T-helper 2 cell treated with Interferon-gamma antibody and Interleukin-4, amounts not matched to agents 100 ng/mL and 5 ng/mL, for 36 hours (primary cell): ENCODE results near the gene MINPP1. TPM values are rescaled to one million over a fixed set of nuclear protein-coding genes. Genes with fewer than 3 reads are reported as not detected.
"Not testable (repeated sequence)": the region's sequence is repeated elsewhere in the genome, so short reads cannot be mapped to it uniquely, and the experiment has no call there.

ENCODE experiments used
- intact Hi-C: fragments of 100-400 bp; cut with micrococcal nuclease; formaldehyde crosslinking; loops from one replicate; pipeline ENCODE4 v1.15.1; 2023
- total RNA-seq: library from RNA; stranded (reverse); gene quantifications from 2 replicates; pipeline ENCODE4 v1.2.3, GENCODE V29; 2022

MINPP1 gene
- total RNA-seq, 1 donor from 2014 or later = 8.0 TPM

DNA sequence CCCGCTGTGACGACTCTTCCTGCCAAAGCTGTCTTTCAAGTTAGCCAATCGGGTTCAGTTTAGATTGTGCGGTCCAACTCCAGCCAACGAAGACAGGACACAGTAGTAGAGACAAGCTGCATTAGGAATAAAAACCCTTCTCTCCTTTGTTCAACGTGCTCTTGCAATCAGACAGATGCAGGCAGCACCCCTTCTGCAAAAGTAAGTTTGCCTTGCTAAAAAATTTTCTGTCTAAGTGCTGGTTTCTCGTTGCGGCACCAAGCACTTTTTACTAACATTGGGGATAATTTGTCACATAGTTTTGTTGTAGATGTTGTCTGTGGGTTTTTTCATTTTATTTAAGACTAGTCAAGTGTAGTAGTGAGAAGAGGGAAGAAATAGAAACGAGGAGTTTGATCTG lies 58.1 kb downstream of the MINPP1 start:
- intact Hi-C loops = no loop called here

DNA sequence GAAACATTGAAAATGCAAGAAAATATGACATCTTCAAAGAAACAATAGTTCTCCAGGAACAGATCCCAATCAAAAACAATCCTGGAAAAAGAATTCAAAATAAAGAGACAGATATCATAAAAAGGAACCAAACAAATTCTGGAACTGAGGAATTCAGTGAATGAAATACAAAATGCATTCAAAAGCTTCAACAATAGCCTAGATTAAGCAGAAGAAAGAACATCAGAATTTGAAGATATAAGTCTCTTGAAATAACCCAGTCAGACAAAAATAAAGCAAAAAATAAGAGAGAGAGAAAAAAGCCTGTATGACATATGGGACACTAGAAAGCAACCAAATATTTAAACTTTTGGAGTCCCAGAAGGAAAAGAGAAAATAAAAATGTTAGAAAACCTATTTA lies 60.3 kb downstream of the MINPP1 start:
- intact Hi-C loops = no loop called here

DNA sequence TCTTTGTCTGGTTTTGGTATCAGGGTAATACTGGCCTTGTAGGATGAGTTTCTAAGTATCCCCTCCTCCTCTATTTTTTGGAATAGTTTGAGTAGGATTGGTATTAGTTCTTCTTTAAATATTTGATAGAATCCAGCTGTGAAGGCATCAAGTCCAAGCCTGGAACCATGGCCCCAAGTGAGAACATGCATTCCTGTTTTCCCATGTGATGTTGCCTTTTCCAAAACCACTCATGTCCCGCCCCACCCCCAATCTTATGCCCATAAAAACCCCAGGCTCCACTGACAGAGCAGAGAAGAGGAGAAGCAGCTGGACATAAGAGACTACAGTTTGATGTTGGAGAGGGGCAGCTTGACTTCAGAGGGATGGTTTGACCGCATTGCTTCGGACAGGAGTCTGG lies 71.2 kb downstream of the MINPP1 start:
- intact Hi-C loops = no loop called here

DNA sequence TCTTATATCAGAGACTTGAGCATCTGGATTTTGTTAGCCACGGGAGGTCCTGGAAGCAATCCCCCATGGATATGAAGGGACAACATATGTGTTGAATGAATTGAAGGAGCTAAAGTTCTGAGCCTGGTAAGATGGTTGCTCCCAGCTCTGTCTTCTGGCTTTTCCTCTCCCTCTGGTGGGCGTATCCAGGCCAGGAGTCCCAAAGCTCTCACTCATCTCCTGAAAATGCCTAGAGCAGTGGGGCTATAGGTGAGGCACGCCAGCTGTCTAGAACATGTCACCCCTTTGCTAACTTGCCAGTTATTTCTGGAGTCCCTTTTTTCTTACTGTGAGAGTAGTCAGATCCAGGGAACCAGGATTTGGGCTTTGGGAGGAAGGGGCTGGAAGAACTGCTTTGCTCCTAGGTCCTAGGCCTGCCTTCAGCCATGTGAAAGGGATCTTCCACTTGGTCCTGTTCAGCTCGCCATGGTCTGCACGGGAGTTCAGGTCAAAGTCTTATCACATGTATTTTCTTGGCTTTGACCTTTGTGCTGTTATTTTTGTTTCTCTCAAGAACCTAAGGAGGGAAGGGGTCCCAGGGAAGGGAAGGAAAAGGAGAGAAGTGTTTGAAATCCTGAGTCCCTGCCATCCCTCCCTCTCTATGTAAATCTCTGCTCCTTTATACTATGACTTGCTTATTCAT lies 73.6 kb downstream of the MINPP1 start:
- intact Hi-C loops = no loop called here

DNA sequence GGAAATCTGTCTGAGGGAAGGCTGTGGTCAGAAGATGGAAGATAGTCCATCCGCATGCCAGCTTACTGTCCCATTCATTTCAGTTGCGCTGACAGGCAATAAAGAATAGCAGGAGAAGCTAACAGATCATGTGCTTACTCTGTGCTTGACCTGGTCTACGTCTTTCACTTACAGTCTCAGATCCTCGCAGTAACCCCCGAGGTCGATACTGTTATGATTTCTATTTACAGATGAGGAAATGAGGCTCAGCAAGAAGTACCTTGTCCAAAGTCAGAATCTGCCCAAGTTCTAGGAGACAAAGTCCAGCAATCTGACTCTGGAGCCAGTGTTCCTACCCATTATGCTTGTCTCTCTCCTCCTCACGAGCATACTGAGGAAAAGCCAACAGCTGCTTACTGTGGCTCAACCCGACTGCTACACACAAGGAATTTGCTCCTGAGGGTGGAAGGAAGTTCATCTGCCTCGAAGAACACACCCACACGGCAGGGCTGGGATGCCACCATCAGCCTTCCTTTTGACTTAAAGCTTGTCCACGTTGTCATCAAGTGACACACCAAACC lies 74.2 kb downstream of the MINPP1 start:
- intact Hi-C loops = no loop called here

DNA sequence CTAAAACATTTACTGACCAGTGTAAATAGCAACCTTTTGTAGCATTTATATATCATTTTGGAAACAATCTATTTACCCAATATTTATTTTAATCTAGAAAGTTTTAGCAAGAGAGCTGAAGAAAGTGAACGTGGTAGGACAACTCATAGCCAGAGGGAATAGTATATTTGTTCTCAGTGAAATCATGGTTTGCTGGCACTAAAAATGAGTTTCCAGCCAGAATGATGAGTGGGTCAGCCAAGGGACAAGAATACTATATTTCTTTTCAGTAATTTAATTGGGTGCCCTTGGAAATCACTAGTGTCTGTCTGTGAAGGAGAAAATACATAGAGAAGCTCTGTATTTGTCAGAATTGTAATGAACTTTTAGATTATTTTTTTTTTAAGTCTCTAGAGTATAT lies 74.9 kb downstream of the MINPP1 start:
- intact Hi-C loops = no loop called here

DNA sequence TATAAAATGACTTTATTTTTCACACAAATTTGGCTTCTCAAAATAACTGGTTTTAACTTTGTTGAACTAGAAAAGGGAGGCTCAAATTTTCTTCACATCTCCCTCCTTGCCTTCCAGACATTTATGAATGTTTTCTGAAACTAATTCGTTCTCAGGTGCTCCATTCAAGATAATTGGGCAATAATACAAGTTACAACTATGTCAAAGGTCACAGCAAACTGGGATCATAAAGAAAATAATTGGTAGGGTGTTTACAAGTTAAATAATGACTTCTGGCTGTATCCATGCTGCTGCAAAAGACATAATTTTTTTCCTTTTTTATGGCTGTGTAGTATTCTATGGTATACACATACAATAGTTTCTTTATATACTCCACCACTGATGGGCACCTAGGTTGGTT lies 75.3 kb downstream of the MINPP1 start:
- intact Hi-C loops = no loop called here

DNA sequence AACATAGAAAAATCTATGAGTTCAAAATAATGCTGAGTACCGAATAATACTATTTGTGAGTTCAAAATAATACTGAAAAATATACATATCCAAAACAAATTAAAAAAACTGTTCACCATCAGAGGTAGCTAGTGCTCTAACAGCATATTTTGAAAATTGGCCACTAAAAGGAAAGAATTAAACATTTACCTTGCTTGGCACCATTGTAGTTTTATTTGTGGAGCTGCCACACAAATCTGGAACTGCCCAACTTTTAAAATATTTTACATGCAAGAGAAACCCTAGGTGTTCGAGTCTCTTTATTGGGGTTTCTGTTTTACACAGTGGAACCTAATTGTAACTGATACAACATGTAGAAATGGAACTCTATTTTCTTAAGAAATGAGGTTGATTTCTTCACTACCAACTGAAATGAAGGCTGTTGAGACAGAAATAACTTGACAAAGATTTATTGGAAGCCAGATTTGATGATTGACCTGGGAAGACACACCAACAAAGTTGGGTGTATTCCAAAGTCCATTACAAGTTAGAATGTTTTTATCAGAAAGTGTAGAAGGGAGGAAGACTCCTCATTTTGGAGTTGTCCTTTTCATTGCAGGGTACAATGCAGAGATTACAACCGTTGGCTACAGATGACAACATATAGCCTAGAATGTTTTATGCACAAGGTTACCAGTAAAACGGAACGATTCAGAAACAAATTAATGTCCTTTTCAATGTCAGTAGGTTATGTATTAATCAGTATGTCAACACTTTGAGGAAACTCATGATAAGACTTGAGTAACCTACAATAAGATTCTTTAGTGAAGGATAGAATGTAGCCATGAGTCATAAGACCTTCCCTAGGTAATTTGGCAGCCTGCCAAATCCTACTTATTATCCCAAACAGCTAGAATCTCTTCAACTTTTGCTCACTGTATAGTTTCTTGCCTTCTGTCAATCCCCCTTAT lies 81.1 kb downstream of the MINPP1 start:
- intact Hi-C loops = no loop called here

DNA sequence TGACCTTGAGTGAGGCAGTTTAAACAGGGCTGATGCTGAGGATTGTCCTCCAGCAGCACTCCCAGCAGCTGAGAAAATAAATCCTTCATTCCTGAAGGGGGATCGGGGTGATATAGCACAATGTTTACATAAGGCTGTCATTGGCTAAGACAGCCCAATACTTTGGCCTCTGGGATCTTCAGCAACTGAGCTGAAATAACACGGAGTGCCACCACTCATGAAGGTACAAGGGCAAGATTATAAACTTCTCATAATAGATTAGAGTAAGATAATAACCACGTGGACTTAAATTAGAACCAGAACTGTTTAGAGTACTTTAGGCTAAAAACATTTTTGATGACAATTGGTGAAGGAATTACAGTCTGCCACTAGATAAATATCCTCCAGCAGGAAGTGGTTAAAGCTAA lies 85.0 kb downstream of the MINPP1 start:
- intact Hi-C loops = no loop called here

DNA sequence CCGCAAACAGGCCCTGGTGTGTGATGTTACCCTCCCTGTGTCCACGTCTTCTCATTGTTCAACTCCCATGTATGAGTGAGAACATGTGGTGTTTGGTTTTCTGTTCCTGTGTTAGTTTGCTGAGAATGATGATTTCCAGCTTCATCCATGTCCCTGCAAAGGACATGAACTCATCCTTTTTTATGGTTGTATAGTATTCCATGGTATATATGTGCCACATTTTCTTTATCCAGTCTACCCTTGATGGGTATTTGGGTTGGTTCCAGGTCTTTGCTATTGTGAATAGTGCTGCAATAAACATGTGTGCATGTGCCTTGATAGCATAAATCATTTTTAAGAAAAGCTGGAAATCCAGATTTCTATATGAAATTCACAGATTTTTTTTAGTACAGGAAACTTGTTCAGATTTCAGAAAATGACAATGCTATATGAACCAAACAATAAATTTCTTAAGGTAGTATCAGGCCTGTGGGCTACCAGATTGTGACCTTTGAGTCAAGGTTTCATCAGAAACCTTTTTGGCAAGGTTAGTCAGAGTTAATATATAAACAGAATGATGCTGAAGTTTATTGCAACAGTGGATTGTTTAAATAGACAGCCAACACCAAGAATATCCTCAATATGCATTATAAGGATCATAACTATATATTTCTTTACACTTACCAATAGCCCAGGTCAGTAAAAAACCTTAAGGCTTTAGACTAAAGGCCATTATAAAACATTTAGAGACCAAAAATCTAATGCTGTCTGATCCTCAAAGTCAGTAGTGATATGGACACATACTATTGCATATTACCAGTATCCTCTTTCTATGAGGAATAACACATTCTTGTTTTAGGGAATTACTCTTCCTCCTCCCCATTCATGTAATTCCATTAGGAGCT lies 86.3 kb downstream of the MINPP1 start:
- intact Hi-C loops = no loop called here

DNA sequence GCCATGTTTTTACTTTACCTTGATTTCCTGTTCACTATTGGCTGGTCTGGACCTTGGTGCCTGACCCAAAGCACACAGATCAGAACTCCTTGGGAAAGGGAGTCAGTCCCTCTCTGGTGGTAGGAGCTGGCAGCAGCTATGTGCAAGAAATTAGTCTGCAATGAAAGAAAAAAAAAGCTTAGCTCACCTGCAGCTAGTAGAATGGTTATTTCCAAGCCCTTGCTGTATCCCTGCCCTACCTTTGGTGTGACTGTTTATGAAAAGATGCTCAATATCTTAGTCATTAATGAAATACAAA lies 86.8 kb downstream of the MINPP1 start:
- intact Hi-C loops = no loop called here

DNA sequence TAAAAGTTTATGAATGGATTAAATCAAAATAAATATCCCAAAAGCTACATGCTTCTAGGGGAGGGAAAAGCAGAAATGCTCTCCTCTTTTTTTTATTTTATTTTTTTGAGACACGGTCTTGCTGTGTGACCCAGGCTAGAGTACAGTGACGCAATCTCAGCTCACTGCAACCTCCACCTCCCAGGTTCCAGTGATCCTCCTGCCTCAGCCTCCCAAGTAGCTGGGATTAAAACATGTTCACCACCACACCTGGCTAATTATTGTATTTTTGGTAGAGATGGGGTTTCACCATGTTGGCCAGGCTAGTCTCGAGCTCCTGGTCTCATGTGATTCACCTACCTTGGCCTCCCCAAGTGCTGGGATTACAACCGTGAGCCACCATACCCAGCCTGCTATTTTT lies 88.2 kb downstream of the MINPP1 start:
- intact Hi-C loops = not testable (repeated sequence)

DNA sequence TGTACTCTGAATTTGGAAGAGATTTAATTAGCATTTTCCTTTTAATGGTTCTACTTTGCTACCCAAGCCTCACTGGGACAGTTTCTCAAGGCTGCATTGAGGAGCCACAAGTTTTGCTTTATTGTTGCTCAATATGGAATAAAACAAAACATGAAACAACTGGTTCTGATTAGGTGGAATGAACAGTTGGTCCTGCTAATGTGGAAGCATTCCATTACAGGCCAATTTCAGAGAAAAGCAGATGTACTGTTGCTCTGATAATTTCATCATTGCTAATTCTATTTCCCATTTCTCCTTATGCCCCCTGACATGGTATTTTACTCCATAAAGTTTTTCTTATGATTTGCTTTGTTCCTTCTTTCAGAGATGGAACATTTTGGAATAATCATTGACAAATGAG lies 89.0 kb downstream of the MINPP1 start:
- intact Hi-C loops = no loop called here

DNA sequence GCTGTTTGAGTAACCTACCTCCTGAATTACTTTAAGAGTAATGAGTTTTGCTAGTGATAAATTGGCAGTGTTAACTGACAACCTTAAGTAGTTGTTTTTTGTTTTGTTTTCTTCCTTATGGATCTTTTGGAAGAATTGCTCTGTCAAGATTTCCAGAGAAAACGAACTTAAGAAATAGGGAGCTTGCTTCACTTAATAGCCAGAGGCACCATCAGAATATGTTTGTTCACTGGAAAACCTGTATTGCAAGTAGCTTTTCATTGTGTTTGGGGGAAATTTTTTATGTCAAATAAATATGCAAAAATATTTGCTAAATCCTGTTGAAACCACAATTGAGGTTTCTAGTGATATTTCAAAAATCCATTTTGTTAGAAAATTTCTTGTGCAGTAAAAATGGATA lies 89.5 kb downstream of the MINPP1 start:
- intact Hi-C loops = no loop called here

DNA sequence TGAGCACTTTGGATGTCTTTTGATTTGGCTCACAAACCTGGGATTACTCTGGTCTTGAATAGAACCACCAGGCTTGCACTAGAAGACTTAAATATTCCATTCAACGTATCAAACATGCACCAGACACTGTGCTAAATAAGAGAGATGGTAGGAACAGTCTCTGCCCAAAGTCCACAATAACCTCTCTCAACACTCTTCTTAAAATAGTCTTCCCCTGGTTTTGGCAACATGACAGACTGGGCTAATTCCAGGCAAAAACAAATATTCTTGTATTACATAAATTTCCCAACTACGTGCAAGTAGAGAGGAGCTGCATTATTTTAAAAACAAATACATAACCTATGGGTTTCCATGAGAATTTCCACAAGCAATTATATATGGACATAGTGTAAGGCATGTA lies 90.2 kb downstream of the MINPP1 start:
- intact Hi-C loops = no loop called here

DNA sequence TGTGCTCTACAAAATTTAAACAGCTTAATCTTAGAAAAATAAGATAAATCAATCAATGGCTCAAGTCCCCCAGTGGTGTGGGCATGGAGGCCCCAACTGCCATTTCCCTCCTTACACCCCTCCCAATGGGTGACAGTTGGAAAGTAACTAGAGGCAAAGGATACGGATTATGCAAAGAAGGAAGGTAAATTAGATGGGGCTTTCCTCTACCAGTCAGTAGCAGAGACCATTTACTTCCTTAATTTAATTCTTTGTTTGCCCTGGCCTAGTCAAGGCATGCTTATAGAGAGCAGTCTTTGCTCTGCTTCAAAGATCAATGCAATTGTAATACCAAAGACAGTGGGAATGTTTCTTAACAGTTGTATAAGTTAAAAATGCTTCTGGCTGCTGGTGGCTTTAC lies 91.7 kb downstream of the MINPP1 start:
- intact Hi-C loops = no loop called here

DNA sequence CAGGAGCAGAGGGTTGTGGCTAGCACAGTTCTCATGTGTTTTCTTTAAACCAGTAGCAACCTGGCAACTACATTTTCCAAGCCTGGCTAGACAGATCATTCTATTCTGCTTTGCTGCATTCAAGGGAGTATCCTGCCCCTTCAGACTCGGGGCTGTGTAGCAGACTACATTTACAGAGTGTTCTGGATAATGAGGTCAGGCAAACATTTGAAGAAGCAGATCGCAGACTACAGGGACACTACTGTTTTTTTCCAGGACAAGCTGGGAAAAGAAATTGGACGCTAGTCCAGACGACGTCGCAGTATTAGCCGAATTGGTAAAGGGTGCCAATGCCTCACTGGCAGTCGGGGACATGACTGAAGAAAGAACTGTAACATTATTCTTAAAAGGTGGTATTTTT lies 94.0 kb downstream of the MINPP1 start:
- intact Hi-C loops = no loop called here

DNA sequence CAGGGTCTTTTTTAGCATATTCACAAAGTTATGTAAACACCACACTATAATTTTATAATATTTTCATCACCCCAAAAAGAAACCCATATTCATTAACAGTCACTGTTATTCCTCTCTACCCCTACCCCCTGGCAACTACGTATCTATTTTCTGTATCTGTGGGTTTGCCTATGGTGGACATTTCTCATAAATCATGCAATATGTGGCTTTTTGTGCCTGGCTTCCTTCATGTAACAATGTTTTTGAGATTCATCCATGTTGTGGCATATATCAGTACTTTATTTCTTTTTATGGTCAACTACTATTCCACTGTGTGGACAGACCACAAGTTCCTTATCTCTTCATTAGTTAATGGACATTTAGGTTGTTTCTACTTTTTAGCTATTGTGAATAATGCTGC lies 95.9 kb downstream of the MINPP1 start:
- intact Hi-C loops = no loop called here
